Lower leg skin (tissue), 3 donors: ENCODE results near the gene PHF21A.

Experiments
- POLR2A ChIP-seq, 2 donors: fragments of 450-650 bp; IDR thresholded peaks; one replicate each; pipeline ENCODE4 v1.6.1; 2016 to 2017; ENCODE audit warnings: antibody characterized with exemption in 2 of 2, mild to moderate bottlenecking in 1 of 2, moderate library complexity in 1 of 2
- TF ChIP-seq, protein P1 (sequence below), 3 donors: fragments of 450-650 bp; IDR thresholded peaks; one replicate each; pipeline ENCODE4 v1.5.1; 2016; ENCODE audit warnings: antibody characterized with exemption in 3 of 3, mild to moderate bottlenecking in 3 of 3, moderate library complexity in 2 of 3

- TF ChIP-seq, protein P1, sequence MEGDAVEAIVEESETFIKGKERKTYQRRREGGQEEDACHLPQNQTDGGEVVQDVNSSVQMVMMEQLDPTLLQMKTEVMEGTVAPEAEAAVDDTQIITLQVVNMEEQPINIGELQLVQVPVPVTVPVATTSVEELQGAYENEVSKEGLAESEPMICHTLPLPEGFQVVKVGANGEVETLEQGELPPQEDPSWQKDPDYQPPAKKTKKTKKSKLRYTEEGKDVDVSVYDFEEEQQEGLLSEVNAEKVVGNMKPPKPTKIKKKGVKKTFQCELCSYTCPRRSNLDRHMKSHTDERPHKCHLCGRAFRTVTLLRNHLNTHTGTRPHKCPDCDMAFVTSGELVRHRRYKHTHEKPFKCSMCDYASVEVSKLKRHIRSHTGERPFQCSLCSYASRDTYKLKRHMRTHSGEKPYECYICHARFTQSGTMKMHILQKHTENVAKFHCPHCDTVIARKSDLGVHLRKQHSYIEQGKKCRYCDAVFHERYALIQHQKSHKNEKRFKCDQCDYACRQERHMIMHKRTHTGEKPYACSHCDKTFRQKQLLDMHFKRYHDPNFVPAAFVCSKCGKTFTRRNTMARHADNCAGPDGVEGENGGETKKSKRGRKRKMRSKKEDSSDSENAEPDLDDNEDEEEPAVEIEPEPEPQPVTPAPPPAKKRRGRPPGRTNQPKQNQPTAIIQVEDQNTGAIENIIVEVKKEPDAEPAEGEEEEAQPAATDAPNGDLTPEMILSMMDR (IDR thresholded peaks at IDR 0.05), result no peak
- TF ChIP-seq POLR2A (IDR thresholded peaks at IDR 0.05), result no peak
These were observed 138.4 kb downstream of the PHF21A start for GRCh38 chr11:45982656-45983470.
